Keratinocyte (primary cell): ENCODE results near the gene CLHC1.
"Not testable (repeated sequence)": the region's sequence is repeated elsewhere in the genome, so short reads cannot be mapped to it uniquely, and the experiment has no call there.

Experiments used
- EZH2 ChIP-seq: IDR thresholded peaks from one replicate; pipeline ENCODE4 v1.6.1; 2012; ENCODE audit warnings: inconsistent platforms, mild to moderate bottlenecking, low read length, moderate library complexity
- TF ChIP-seq, protein P1 (sequence below), 3 experiments: IDR thresholded peaks in 1 of 3; conservative IDR thresholded peaks in 1 of 3; optimal IDR thresholded peaks in 1 of 3; 2 replicates in 2 of 3; 3 replicates in 1 of 3; pipeline versions ENCODE3 to v1.5.1; 2011; ENCODE audit warnings: low read length in 3 of 3, mild to moderate bottlenecking in 3 of 3, moderate library complexity in 2 of 3, control low read depth in 1 of 3, inconsistent platforms in 1 of 3; ENCODE audit not compliant: insufficient read depth in 2 of 3; ENCODE audit errors: extremely low read depth in 1 of 3

DNA sequence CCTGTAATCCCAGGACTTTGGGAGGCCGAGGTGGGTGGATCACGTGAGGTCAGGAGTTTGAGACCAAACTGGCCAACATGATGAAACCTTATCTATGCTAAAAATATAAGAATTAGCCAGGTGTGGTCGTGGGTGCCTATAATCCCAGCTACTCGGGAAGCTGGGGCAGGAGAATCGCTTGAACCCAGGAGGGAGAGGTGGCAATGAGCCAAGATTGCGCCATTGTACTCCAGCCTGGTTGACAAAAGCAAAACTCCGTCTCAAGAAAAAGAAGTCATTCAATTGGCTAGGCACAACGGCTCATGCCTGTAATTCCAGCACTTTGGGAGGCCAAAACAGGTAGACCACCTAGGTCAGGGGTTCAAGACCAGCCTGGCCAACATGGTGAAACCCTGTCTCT lies 9.5 kb upstream of the CLHC1 start:
- TF ChIP-seq, protein P1, sequence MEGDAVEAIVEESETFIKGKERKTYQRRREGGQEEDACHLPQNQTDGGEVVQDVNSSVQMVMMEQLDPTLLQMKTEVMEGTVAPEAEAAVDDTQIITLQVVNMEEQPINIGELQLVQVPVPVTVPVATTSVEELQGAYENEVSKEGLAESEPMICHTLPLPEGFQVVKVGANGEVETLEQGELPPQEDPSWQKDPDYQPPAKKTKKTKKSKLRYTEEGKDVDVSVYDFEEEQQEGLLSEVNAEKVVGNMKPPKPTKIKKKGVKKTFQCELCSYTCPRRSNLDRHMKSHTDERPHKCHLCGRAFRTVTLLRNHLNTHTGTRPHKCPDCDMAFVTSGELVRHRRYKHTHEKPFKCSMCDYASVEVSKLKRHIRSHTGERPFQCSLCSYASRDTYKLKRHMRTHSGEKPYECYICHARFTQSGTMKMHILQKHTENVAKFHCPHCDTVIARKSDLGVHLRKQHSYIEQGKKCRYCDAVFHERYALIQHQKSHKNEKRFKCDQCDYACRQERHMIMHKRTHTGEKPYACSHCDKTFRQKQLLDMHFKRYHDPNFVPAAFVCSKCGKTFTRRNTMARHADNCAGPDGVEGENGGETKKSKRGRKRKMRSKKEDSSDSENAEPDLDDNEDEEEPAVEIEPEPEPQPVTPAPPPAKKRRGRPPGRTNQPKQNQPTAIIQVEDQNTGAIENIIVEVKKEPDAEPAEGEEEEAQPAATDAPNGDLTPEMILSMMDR (optimal IDR thresholded peaks at IDR 0.05 in 1 of 3, IDR thresholded peaks at IDR 0.05 in 1 of 3, conservative IDR thresholded peaks at IDR 0.05 in 1 of 3; ENCODE audit: extremely low read depth in 1 of 3, insufficient read depth in 2 of 3, low read length in 3 of 3) = not testable (repeated sequence)
- TF ChIP-seq EZH2 = not testable (repeated sequence)
